GM23248 (cell line): ENCODE data around the gene ESRP2. TPM values are rescaled to one million over a fixed set of nuclear protein-coding genes. Genes with fewer than 3 reads are reported as not detected.

ENCODE experiments used
- DNase-seq: peaks from one replicate; pipeline ENCODE4 v3.0.0-alpha.2; 2015
- H2AFZ ChIP-seq: fragments of 200-600 bp; sonication (generic); 2 replicates; pipeline ENCODE4 v1.6.1; 2016; ENCODE audit warnings: antibody characterized with exemption
- H3F3A ChIP-seq: fragments of 200-600 bp; sonication (generic); 2 replicates; pipeline ENCODE4 v1.6.1; 2016; ENCODE audit warnings: mild to moderate bottlenecking, antibody characterized with exemption, mixed run types; ENCODE audit not compliant: insufficient read depth
- H3K27ac ChIP-seq: fragments of 200-600 bp; sonication (generic); 2 replicates; pipeline ENCODE4 v1.5.1; 2016; ENCODE audit warnings: mild to moderate bottlenecking
- H3K27me3 ChIP-seq: fragments of 200-600 bp; sonication (generic); replicated peaks from 2 replicates; pipeline ENCODE4 v1.6.1; 2016; ENCODE audit warnings: mild to moderate bottlenecking; ENCODE audit not compliant: insufficient read depth
- H3K36me3 ChIP-seq: fragments of 200-600 bp; sonication (generic); 2 replicates; pipeline ENCODE4 v1.6.1; 2016; ENCODE audit warnings: low read depth, mild to moderate bottlenecking
- H3K4me1 ChIP-seq: fragments of 200-600 bp; sonication (generic); 2 replicates; pipeline ENCODE4 v1.6.1; 2016; ENCODE audit warnings: mild to moderate bottlenecking; ENCODE audit not compliant: insufficient read depth
- H3K4me2 ChIP-seq: fragments of 200-600 bp; sonication (generic); one replicate; pipeline ENCODE4 v1.6.1; 2016; ENCODE audit warnings: mild to moderate bottlenecking; ENCODE audit not compliant: unreplicated experiment
- H3K4me3 ChIP-seq: fragments of 200-600 bp; sonication (generic); 2 replicates; pipeline ENCODE4 v1.5.1; 2016; ENCODE audit warnings: mild to moderate bottlenecking
- H3K79me2 ChIP-seq: fragments of 200-600 bp; sonication (generic); 2 replicates; pipeline ENCODE4 v1.6.1; 2016; ENCODE audit warnings: mild to moderate bottlenecking; ENCODE audit not compliant: insufficient read depth
- H3K9ac ChIP-seq: fragments of 200-600 bp; sonication (generic); 2 replicates; pipeline ENCODE4 v1.6.1; 2016; ENCODE audit warnings: mild to moderate bottlenecking
- H3K9me2 ChIP-seq: fragments of 200-600 bp; sonication (generic); 2 replicates; pipeline ENCODE4 v1.6.1; 2016; ENCODE audit warnings: mixed run types, mild to moderate bottlenecking, moderate library complexity; ENCODE audit not compliant: insufficient read depth
- H3K9me3 ChIP-seq: fragments of 200-600 bp; sonication (generic); one replicate; pipeline ENCODE4 v1.6.1; 2017; ENCODE audit warnings: low read depth
- H4K20me1 ChIP-seq: fragments of 200-600 bp; sonication (generic); 2 replicates; pipeline ENCODE4 v1.6.0; 2016; ENCODE audit not compliant: insufficient read depth
- EZH2 ChIP-seq: fragments of 200-600 bp; sonication (generic); IDR thresholded peaks from 2 replicates; pipeline ENCODE4 v1.6.1; 2018; ENCODE audit warnings: antibody characterized with exemption, mild to moderate bottlenecking; ENCODE audit not compliant: insufficient read depth, poor library complexity, severe bottlenecking
- EZH2phosphoT487 ChIP-seq: fragments of 200-600 bp; sonication (generic); IDR thresholded peaks from 2 replicates; pipeline ENCODE4 v1.6.1; 2018; ENCODE audit warnings: antibody characterized with exemption, moderate library complexity, mild to moderate bottlenecking, low read depth; ENCODE audit not compliant: insufficient read depth
- WGBS, 2 experiments: methylation state at CpG; one replicate each; pipeline ENCODE4 v1.1.6; 2015 to 2017; ENCODE audit warnings: low lambda C conversion rate in 2 of 2, low coverage in 1 of 2; ENCODE audit errors: missing lambda C conversion rate in 2 of 2; 5-methylcytosine and 5-hydroxymethylcytosine counted together
- in situ Hi-C: fragments of 300-500 bp; cut with MboI; formaldehyde crosslinking; loops from 2 replicates; pipeline ENCODE4 v1.15.0; 2020
- polyA plus RNA-seq: library from polyadenylated mRNA; unstranded; fragments of >200 nt; fragmentation: Nextera tagmentation; extraction: Ambion mirVana; gene quantifications from 2 replicates; pipeline ENCODE4 v1.2.1, GENCODE V29; 2016
- total RNA-seq: library from RNA; depleted of rRNA; stranded (reverse); fragments of >200 nt; shearing (Covaris generic); gene quantifications from 2 replicates; pipeline ENCODE4 v1.2.3, GENCODE V29; 2014

Gene ESRP2
- total and polyA plus RNA-seq, 2 experiments from 2014 or later, result 0.32 to 0.34 TPM

GRCh38 chr16:68235108-68235886 is 630 bp downstream of the ESRP2 start:
- 73 to 75% methylated on average over 69 to 73 of the region's 73 CpGs for WGBS, 2 experiments
- Histone ChIP-seq H3K79me2 (no peaks in the 10 kb centered on the region), H3K9me2 (no peaks in the 10 kb centered on the region), H3K27ac (no peak overlapping the region), H3F3A (no peaks in the 10 kb centered on the region), H3K27me3 (no peaks in the 10 kb centered on the region), H3K4me2 (no peak overlapping the region), H3K9me3 (no peaks in the 10 kb centered on the region), H3K4me3 (no peak overlapping the region), H3K4me1 (0 out of 2 replicates have a peak, but pooled peaks cover 5% of the 10 kb centered on the region), H3K36me3 (no peaks in the 10 kb centered on the region), H3K9ac (no peak overlapping the region), H2AFZ (no peak overlapping the region), H4K20me1 (no peaks in the 10 kb centered on the region)
- DNase-seq, result no peak
- no peak for TF ChIP-seq EZH2phosphoT487
- no peak for TF ChIP-seq EZH2
- in situ Hi-C loops, result no loop called here

GRCh38 chr16:68234188-68235107 is 1.5 kb downstream of the ESRP2 start:
- Histone ChIP-seq H3K79me2 (no peaks in the 10 kb centered on the region), H3K4me2 (no peak overlapping the region), H3K36me3 (no peaks in the 10 kb centered on the region), H3K9me2 (no peaks in the 10 kb centered on the region), H3K27ac (no peak overlapping the region), H3F3A (no peaks in the 10 kb centered on the region), H3K9ac (no peak overlapping the region), H4K20me1 (no peaks in the 10 kb centered on the region), H3K4me3 (no peak overlapping the region), H3K27me3 (no peaks in the 10 kb centered on the region), H3K9me3 (no peaks in the 10 kb centered on the region), H3K4me1 (0 out of 2 replicates have a peak, but pooled peaks cover 5% of the 10 kb centered on the region), H2AFZ (no peak overlapping the region)
- no peak for TF ChIP-seq EZH2
- no peak for TF ChIP-seq EZH2phosphoT487
- no peak for DNase-seq
- WGBS, 2 experiments, result 77 to 78% methylated on average over 12 to 13 of the region's 13 CpGs
- in situ Hi-C loops, result no loop called here

- Histone ChIP-seq H3K4me3 (no peak overlapping the region), H3K9me2 (no peaks in the 10 kb centered on the region), H4K20me1 (no peaks in the 10 kb centered on the region), H3K4me1 (0 out of 2 replicates have a peak, but pooled peaks cover 5% of the 10 kb centered on the region), H3F3A (no peaks in the 10 kb centered on the region), H3K27me3 (no peaks in the 10 kb centered on the region), H2AFZ (no peak overlapping the region), H3K36me3 (no peaks in the 10 kb centered on the region), H3K9ac (no peak overlapping the region), H3K27ac (no peak overlapping the region), H3K9me3 (no peaks in the 10 kb centered on the region), H3K4me2 (no peak overlapping the region), H3K79me2 (no peaks in the 10 kb centered on the region)
- TF ChIP-seq EZH2phosphoT487 (no peak), EZH2 (no peak)
- in situ Hi-C loops, result no loop called here
- no peak for DNase-seq
- 78 to 81% methylated on average over 8 of the region's 8 CpGs for WGBS, 2 experiments
Measured at GRCh38 chr16:68233835-68234187, 2.1 kb downstream of the ESRP2 start.

- H3K79me2 ChIP-seq, result no peaks in the 10 kb centered on the region
- no peak overlapping the region for H3K9ac ChIP-seq
- no peak overlapping the region for H3K4me2 ChIP-seq
- H3K9me2 ChIP-seq, result no peaks in the 10 kb centered on the region
- H3F3A ChIP-seq, result no peaks in the 10 kb centered on the region
- H3K36me3 ChIP-seq, result no peaks in the 10 kb centered on the region
- H4K20me1 ChIP-seq, result no peaks in the 10 kb centered on the region
- H3K4me3 ChIP-seq, result no peak overlapping the region
- in situ Hi-C loops, result no loop called here
- DNase-seq, result no peak
- no peaks in the 10 kb centered on the region for H3K9me3 ChIP-seq
- no peak overlapping the region for H3K27ac ChIP-seq
- no peak for TF ChIP-seq EZH2
- no peak for TF ChIP-seq EZH2phosphoT487
- H3K27me3 ChIP-seq, result no peaks in the 10 kb centered on the region
- no peak overlapping the region for H2AFZ ChIP-seq
- WGBS, 2 experiments, result 87 to 90% methylated on average over 5 of the region's 5 CpGs
- 0 out of 2 replicates have a peak, but pooled peaks cover 1% of the 10 kb centered on the region for H3K4me1 ChIP-seq
Measured at GRCh38 chr16:68233085-68233834, 2.7 kb downstream of the ESRP2 start.
